ENCODE results near the gene MUC5AC. TPM values are rescaled to one million over a fixed set of nuclear protein-coding genes. Genes with fewer than 3 reads are reported as not detected.

MUC5AC gene
- total RNA-seq, 4 donors from 2014 or later, result under 0.01 TPM; not detected in 1

- intact Hi-C loops (cut with DNase I), result no loop called here
- Histone ChIP-seq H3K4me3 (no peak overlapping the region), H3K27ac (replicated peaks in 1 of 4) (no peak overlapping the region), H3K27me3 (peaks cover 0 to 56% (median 0%) of the 10 kb centered on the region in 4 donors), H3K4me1 (no peaks in the 10 kb centered on the region), H3K9me3 (no peaks in the 10 kb centered on the region), H3K36me3 (no peaks in the 10 kb centered on the region)
- 64% methylated on average over 6 of the region's 30 CpGs for WGBS
- DNase-seq (ENCODE audit: extremely low spot score), result no peak
- TF ChIP-seq POLR2A (IDR thresholded peaks at IDR 0.05; ENCODE audit: low read depth) (no peak), EP300 (IDR thresholded peaks at IDR 0.05) (no peak), POLR2AphosphoS5 (IDR thresholded peaks at IDR 0.05) (no peak)
- TF ChIP-seq, protein P1, sequence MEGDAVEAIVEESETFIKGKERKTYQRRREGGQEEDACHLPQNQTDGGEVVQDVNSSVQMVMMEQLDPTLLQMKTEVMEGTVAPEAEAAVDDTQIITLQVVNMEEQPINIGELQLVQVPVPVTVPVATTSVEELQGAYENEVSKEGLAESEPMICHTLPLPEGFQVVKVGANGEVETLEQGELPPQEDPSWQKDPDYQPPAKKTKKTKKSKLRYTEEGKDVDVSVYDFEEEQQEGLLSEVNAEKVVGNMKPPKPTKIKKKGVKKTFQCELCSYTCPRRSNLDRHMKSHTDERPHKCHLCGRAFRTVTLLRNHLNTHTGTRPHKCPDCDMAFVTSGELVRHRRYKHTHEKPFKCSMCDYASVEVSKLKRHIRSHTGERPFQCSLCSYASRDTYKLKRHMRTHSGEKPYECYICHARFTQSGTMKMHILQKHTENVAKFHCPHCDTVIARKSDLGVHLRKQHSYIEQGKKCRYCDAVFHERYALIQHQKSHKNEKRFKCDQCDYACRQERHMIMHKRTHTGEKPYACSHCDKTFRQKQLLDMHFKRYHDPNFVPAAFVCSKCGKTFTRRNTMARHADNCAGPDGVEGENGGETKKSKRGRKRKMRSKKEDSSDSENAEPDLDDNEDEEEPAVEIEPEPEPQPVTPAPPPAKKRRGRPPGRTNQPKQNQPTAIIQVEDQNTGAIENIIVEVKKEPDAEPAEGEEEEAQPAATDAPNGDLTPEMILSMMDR (IDR thresholded peaks at IDR 0.05), result no peak
Observed at GRCh38 chr11:1232883-1233321, 75.1 kb downstream of the MUC5AC start.

GRCh38 chr11:1233351-1234053 lies 75.7 kb downstream of the MUC5AC start:
- intact Hi-C loops (cut with DNase I), result no loop called here
- peaks cover 0 to 50% (median 0%) of the 10 kb centered on the region in 4 donors for H3K27me3 ChIP-seq
- no peak for TF ChIP-seq POLR2AphosphoS5 (IDR thresholded peaks at IDR 0.05)
- TF ChIP-seq, protein P1 (IDR thresholded peaks at IDR 0.05), result no peak
- TF ChIP-seq EP300 (IDR thresholded peaks at IDR 0.05), result no peak
- TF ChIP-seq POLR2A (IDR thresholded peaks at IDR 0.05; ENCODE audit: low read depth), result no peak
- H3K36me3 ChIP-seq, result no peaks in the 10 kb centered on the region
- 79% methylated on average over 17 of the region's 21 CpGs for WGBS
- no peaks in the 10 kb centered on the region for H3K4me1 ChIP-seq
- H3K27ac ChIP-seq (replicated peaks in 1 of 4), result no peak overlapping the region
- no peak overlapping the region for H3K4me3 ChIP-seq
- DNase-seq (ENCODE audit: extremely low spot score), result no peak
- H3K9me3 ChIP-seq, result no peaks in the 10 kb centered on the region

DNA sequence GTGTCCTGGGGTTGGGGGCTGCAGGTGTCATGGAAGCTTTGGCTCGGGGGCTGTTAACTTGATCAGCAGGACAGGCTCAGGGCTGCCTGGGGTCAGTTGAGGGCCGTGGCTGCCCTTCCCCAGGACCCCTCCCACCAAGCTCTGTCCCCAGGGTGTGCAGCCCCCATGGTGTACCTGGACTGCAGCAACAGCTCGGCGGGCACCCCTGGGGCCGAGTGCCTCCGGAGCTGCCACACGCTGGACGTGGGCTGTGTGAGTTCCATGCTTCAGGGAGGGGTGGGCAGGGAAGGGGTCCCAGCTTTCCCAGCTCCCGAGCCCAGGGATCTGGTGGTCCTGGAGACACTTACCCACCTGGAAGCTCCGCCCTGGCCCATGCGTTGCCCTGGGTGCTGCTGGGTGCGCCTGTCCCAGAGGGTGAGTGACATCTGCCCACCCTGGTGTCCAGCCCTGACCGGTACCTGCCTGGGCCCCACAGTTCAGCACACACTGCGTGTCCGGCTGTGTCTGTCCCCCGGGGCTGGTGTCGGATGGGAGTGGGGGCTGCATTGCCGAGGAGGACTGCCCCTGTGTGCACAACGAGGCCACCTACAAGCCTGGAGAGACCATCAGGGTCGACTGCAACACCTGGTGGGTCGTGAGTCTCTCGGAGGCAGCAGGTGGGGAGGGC lies 76.4 kb downstream of the MUC5AC start:
- Histone ChIP-seq H3K4me3 (no peak overlapping the region), H3K27ac (replicated peaks in 1 of 4) (no peak overlapping the region), H3K27me3 (peaks cover 0 to 44% (median 0%) of the 10 kb centered on the region in 4 donors), H3K9me3 (no peaks in the 10 kb centered on the region), H3K4me1 (no peaks in the 10 kb centered on the region), H3K36me3 (no peaks in the 10 kb centered on the region)
- no peak for TF ChIP-seq POLR2A (IDR thresholded peaks at IDR 0.05; ENCODE audit: low read depth)
- TF ChIP-seq POLR2AphosphoS5 (IDR thresholded peaks at IDR 0.05), result no peak
- TF ChIP-seq EP300 (IDR thresholded peaks at IDR 0.05), result no peak
- TF ChIP-seq, protein P1 (IDR thresholded peaks at IDR 0.05), result no peak
- intact Hi-C loops (cut with DNase I), result no loop called here
- 65% methylated on average over 11 of the region's 22 CpGs for WGBS
- DNase-seq (ENCODE audit: extremely low spot score), result no peak

DNA sequence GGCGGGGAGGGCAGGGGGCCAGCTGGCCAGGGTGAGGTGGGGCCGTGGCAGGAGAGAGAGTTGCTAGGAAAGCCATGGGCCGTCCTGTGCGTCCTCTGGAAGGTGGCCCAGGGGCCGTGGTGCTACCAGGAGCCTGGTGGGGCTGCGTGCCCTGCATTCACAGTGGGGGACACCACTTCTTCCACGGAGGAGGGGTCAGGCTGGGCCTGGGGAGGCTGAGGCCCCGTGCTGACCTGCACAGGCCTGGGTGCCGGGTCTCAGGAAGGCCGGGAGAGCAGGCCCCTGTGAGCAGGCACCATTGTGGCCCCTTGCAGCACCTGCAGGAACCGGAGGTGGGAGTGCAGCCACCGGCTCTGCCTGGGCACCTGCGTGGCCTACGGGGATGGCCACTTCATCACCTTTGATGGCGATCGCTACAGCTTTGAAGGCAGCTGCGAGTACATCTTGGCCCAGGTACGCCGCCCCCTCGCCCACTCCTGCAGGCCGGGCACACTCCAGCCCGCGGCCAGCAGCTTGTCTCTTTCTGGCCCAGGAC lies 77.1 kb downstream of the MUC5AC start:
- H3K9me3 ChIP-seq, result no peaks in the 10 kb centered on the region
- no peaks in the 10 kb centered on the region for H3K36me3 ChIP-seq
- no peak overlapping the region for H3K27ac ChIP-seq (replicated peaks in 1 of 4)
- intact Hi-C loops (cut with DNase I), result no loop called here
- no peak for TF ChIP-seq POLR2A (IDR thresholded peaks at IDR 0.05; ENCODE audit: low read depth)
- TF ChIP-seq POLR2AphosphoS5 (IDR thresholded peaks at IDR 0.05), result no peak
- TF ChIP-seq EP300 (IDR thresholded peaks at IDR 0.05), result no peak
- TF ChIP-seq, protein P1 (IDR thresholded peaks at IDR 0.05), result no peak
- WGBS, result no CpG with 5 or more reads among the region's 23 CpGs
- H3K4me3 ChIP-seq, result no peak overlapping the region
- no peaks in the 10 kb centered on the region for H3K4me1 ChIP-seq
- DNase-seq (ENCODE audit: extremely low spot score), result no peak
- H3K27me3 ChIP-seq, result peaks cover 0 to 37% (median 0%) of the 10 kb centered on the region in 4 donors
